NCI-H1694 (cell line): ENCODE data around the gene SULT1C4.

Source experiments
- DNase-seq: peaks from one replicate; lab custom pipeline; 2025; lab: John Stamatoyannopoulos, UW

Gene SULT1C4

DNA sequence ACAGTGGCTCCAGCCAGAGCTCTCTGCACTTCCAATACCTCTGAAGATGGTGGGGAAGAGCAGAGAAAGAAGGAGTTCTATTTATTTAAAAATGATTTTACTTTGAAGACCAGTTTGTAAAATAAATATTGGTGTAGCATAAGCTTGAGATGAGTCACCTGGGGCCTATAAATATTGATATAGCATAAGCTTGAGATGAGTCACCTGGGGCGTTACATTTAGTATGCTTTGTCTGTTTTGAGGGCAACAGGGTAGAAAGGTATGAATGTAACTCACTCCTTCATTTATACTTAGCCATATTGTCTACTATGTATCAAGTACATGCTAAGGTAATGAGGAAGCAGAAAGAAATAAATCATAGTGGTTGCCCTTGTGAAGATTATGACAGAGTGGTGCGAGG, 7.7 kb upstream of the SULT1C4 start:
- no peak for DNase-seq

DNA sequence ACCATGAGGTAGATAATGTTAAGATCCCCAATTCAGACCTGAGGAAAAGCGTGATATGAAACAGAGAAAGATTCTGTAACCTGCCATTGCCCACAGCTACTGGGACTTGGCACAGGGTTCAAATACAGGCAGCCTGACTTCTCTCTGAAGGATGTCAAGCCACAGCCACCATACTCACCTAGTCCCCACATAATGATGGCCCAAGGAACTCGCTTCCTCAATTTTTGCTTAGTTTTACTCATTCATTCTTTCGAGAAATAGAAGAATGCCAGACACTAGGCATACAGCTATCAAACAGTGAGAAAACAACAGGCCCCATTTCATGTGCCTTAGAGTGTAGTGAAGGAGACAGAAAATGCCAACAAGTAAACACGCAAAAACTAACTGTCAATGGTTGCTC, 980 bp upstream of the SULT1C4 start:
- DNase-seq: no peak

DNA sequence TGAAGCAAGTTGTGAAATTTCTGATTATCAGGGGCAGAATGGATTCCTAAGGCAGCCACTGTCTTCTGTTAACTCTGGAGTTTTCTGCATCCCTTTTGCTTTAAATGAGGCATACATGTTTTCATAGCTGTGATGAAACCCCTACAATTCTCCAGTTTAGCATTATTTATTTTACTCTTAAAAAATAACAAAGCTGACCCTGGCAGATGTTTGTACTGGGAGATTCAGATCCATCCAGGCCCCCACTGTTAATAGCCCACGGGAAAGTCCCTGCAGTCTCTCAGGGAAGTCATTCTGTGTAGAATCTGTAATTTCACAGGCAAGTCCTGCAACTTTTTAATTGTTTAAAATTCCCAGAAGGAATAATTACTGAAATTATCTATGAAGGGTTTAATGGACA, 353 bp upstream of the SULT1C4 start:
- DNase-seq: no peak

DNA sequence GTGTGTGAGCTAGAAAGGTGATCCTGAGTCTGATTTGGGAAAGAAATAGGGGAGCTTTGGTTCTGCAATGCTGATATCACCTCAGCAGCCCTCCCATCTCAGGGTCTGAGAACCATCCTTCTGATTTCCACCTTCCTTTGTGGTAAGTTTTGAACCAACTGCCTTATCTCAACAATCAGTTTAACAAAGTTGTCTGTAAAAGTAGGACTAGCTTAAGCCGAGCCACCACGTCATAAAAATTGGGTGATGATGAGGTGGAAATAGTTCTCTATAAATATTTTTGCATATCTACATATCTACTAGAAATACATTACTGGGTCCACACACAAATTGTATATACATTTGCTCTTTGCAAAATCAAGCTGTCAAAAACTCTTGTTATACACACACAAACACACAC, 1.1 kb downstream of the SULT1C4 start:
- no peak for DNase-seq

DNA sequence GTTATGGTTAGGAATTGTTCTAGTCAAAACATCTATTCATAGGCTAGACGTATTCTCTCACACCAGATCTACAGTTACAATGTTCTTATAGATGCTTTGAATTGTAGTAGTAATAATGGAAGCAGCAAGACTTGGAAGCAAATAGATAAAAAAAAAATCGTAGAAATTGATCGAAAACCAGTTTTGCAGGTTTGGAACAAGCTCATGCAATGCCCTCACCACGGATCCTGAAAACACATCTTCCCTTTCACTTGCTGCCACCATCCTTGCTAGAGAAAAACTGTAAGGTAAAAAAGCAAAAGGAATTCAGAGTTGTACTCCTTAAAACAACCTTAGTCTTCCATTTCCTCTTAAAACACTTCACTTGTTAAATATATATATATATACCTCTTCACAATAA, 4.4 kb downstream of the SULT1C4 start:
- no peak for DNase-seq

DNA sequence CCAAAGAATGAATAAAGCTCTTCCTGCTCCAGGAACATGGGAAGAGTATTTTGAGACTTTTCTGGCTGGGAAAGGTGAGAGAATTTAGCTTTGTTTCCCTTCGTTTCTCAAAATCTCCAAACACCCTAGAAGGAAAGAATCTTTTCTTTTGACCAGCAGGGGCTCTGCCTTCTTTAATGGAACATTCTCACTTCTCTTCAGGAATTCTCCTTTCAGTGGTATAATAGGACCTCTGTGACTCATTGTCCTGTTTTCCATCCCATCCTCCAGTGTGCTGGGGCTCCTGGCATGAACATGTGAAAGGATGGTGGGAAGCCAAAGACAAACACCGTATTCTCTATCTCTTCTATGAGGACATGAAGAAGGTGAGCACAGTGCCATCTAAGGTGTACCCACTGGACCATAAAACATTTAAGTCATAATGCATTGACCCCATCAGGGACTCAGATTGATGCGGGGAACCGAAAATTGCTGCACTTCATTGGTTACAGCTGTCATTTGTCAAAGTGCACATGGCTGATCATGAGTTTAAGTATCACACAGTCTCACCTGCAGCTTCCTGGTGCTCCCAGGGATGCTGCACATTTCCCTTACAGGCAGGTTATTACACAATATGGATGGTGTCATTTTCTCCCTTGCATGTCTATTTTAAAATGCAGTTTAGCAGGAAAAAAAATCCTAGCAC, 5.5 kb downstream of the SULT1C4 start:
- no peak for DNase-seq

DNA sequence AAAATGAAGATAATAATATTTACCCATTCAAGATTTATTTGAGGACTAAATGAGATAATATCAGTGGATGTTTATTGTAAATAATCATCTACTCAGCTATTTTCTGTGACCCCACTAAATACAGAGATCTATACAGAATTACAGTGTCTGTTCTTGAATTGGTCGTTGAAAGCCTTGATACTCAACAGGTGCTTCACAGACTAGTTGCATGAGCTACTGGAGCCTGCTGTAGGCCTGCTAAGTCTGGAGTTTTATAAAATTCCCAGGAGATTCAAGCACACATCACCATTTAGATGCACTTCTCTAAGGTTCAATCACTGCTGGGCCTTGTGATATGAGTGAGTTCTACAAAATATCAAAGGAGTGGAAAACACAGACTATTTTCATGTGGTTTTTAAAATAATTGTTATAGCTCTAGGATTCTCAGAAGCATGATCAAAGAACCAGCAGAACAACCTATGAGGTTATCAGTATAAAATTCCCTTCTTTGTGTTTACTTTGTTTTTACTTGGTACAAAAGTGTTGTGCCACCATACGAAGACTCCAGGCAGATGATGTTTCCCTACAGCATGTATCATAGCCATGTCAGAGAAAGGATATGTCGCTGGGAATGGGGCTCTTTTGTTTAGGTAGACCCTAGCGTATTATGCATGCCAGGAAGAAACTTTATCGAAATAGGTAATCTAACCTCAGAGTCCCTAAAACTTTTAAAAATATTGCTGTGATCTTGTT, 7.1 kb downstream of the SULT1C4 start:
- no peak for DNase-seq

DNA sequence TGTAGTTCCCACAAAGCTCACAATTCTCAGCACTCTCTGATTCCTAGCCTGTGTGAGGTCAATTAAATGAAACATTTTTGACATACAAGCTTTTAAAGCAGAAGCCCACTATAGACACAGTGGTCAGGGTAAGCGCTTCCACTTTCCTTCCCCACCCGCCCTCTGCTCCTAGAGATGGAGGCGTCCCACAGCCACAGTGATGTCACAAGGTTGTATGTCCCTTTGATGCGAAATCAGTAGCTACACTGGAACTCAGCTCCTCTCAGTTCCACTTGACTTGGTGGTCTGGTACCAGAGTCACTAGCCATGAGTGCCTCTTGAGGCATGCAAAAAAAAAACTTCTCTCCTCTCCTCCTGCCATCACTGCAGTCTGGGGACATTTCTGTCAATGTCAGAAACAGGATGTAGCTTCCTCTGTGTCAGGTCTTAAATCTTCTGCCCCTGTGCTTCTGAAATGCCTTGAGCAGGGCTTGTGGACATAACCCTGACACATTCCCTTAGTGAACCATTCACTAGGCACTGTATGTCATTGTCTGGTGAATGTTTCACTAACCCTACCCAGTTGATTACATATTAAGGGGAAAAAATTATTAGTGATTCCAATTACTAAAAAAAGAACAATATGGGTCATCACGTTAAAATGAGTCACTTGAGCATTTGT, 7.8 kb downstream of the SULT1C4 start:
- DNase-seq: no peak

DNA sequence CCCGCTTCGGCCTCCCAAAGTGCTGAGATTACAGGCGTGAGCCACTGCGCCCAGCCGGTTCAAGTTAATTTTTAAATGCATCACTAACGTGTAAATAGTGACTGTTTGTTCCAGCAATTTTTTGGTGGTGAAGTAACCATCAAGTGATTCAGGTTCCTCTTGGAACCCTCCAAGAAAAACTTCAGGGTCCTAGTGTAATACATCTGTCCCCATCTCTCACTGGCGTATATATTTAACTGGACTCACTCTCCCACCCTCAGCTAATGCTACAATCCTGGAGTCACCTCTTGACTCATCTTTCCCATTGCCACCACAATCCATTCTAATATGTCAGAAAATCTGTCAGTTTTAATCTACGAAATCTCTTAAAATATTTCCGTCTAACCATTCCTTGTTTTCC, 10.3 kb downstream of the SULT1C4 start:
- DNase-seq: no peak

DNA sequence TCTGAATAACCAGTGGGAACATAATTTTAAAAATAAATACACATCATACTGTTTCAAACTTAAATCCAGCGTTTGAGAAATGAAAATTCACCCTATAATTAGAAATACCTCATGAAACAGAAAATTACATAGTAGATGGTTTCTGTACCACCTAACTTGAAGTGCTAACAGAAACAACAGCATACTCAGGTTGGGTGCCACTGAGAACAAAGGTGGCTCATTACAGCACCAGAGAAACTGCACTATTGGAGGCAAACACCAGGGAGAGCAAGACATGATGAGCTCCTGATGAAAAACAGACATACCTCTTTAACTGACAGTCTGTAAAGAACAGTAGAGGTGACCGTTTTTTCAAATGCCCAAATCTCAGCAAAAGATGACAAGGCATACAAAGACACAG, 12.6 kb downstream of the SULT1C4 start:
- no peak for DNase-seq

DNA sequence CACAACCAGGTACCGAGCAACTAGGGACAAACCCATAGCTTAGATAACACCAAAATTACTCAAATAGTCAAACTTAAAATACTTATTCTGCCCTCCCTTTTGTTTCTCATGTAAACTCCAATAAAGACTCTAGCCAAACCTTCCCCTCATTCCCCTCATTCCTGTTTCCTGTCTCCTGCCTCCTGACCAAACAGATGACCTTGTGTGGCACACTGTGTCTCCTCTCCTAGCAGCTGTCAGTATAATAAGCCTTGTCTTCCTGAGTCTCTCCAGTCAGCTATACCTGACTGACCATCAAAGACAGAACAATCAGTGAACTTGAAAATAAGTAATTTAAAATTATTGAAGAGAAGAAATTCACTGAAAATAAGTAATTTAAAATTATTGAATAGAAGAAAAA, 14.3 kb downstream of the SULT1C4 start:
- no peak for DNase-seq

DNA sequence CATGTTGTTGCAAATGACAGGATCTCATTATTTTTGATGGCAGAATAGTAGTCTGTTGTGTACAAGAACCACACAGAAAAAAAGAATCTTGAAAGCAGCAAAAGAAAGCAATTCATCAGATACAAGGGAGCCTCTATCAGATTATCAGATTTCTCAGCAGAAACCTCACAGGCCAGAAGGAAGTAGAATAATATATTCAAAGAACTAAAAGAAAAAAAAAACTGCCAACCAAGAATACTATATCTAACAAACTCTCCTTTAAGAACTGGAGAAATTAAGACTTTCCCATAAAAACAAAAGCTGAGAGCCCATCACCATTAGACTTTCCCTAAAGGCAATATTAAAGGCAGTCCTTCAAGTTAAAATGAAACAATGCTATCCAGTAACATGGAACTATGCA, 15.4 kb downstream of the SULT1C4 start:
- no peak for DNase-seq

DNA sequence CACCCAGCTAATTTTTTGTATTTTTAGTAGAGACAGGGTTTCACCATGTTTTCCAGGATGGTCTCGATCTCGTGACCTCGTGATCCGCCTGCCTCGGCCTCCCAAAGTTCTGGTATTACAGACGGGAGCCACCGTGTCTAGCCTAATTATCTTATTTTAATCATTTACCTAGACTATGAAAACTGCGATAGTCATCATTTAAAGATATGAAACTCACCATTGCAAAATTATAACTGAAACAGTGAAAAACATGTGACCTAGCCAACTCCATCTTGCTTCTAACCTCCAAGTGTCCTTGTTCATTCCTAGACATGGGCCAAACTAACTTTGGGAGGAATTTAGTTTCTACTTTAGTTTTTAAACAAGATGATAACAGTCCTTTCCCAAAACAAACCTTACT, 17.4 kb downstream of the SULT1C4 start:
- DNase-seq: no peak

DNA sequence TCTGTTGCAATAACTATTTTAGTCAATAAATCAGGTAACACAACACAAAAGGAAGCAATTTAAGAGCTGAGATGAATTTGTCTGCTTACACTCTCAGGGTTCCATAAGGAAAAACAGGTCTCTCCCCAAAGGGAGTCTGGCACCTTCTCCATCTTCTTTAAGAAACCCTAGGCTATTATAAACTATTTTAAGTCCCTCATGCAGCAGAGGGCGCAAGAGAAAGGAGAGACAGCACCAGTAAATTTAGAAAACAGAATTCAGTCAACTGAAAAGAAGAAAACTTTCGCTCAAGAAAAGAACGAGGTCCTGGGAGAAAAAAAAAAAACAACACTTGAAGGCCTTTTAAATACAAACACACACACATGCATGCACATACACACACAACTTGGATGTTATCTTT, 19.1 kb downstream of the SULT1C4 start:
- no peak for DNase-seq

DNA sequence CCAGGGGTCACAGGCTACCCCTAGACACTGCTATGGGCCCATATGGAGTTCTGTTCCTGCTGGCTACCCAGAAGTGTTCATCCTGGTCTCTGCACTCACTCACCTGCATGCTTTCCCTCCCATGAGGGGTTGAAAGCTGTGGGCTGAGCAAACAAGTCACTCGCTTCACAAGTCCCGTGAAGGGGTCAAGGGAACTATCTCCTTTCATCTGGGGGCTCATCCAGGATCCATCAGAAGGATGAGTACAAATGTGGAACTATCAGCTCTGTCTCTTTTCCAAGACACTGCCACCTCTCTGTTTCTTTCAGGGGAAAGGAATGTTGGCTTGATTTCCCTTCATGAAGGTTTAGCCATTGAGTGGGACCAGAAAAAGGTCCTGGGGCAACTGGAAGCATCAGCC, 21.7 kb downstream of the SULT1C4 start:
- no peak for DNase-seq

DNA sequence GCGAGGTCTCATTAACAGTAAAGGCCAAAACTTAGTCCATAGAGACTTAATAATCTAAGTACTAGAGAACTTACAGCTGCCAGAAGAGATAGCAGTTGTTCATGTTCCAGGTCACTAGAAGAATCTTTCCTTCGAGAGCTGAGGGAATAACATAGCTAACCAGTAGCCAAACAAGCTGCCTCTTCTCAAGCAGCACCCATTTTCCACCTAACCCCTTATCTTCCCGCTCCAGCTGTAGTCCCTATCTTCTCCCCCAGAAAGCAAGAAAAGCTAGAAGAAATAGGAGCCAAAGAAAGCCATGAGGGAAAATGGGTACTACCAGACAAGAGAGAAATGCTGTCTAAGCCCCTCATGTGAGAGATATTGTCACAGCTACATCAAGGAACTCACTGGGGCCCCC, 24.0 kb downstream of the SULT1C4 start:
- no peak for DNase-seq

DNA sequence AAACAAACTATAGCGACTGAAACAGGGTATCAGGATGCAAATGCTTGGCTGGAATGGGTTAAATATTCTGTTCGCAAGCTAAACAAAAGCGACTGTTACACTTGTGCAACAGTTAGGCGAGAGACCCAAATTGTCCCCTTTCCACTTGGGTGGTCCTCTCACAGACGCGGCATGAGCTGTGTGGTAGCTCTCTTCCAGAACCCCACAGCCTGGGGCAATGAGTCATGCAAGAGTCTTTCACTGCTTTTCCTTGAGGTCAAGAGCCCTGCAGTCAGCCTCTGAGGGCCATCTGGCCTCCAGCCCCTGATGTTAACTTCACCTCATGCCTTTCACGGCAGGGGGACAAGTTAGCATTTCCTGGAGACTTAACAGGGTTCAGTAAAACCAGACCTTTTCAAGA, 25.7 kb downstream of the SULT1C4 start:
- DNase-seq: no peak

DNA sequence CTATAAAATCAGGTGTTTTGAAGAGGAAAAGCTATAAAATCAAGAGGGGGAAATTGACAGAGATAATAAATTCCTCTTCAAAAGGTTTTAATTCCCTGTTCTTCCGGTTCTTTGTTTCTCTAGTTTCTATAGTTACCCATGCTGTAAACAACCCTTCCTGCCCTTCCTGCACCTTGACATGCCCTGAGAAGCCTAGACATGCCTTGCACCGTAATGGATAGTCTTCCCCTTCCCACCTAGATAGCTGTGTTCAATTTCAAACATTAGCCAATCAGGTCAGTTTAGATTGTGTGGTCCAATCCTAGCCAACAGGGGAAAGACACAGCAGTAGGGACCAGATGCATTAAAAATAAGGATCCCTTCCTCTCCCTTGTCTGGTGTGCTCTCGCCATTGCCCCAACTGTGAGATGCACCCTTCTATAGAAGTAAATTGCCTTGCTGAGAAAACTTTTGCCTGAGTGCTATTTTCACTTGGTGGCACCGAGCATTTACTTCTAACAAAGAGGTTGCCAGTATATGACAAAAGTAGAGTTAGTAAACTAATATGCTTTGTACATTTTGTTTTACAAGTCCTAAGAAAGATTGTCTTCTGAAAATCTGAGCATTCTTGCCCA, 27.1 kb downstream of the SULT1C4 start:
- DNase-seq: no peak

DNA sequence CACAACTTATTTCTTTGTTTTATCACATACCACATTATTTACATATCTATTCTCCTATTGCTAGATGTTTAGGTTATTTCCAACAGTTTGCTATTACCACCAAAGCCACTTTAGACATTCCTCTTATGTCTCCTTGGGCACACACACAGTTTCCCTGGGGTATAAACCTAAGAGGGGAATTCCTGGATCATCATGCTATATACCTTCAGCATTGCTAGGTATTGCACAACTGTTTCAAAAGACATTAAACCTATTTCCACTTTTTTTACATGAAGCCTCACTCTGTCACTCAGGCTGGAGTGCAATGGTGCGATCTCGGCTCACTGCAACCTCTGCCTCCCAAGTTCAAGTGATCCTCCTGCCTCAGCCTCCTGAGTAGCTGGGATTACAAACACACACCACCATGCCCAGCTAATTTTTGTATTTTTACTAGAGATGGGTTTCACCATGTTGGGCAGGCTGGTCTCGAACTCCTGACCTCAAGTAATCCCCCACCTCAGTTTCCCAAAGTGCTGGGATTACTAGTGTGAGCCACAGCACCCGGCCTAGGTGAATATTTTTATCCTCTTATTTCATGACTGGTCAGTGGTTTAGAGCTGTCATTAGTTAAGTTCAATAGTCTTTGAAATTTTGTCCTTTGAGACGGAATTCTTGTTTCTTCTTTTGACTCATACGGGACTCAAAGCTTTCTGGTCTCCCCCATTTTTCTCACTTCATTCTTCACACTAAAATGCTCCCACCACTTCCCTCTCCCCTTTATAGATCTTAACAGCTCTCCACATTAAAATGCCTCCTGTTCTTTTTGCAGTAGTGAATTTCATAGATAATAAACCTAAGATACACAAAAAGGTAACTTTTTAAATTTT, 30.3 kb downstream of the SULT1C4 start:
- no peak for DNase-seq

DNA sequence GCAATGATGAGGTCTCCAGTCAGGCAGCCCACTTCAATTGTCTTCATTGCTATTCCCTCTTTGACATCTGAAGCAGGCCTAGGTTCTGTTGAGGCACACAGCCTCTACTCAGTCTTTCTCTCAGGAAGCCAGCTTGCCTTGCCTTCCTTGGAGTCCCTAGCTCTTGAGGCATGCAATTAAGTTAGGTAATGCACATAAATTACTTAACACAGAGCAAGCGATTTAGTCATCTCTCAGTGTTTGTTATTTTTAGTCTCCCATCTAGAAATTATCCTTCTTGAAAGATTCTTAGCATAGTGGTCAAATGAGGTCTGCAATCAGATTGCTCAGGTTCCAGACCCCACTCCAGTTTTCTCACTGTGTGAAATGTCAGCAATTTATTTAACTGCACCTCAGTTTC, 32.0 kb downstream of the SULT1C4 start:
- no peak for DNase-seq

DNA sequence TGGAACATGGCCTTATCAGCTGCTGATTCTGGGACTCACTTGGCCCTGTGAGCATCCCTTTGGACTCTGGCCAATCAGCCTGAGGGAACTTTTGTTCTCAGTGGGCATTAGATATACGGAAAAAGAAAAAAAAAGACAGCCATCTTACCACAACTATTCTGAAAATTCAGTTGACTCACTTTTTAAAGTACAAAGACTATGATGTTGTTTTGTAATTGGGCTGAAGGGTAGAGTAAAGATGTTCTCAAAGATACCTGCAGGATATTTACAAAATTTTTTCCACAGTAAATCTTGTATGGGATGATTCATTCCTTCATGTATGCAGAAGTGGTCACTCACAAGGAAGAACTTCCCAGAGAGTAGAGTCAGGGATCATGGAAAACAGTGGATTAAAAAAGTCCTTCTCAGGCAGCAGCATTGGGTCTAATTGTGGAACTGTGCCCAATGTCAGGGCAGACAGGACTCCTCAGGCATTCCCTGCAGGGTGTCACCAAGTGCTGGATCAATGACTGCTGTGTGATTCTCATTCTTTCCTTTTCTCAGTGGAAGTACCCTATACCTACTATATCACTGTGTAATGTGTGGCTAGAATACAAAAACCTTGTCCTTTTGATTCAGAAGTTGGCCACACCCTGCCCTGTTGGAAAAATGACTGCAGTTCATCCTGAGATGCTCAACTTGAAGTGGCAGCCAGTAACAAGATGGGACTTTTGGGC, 35.4 kb downstream of the SULT1C4 start:
- DNase-seq: no peak
